ENCODE measurements around the gene ANXA10. TPM values are rescaled to one million over a fixed set of nuclear protein-coding genes. Genes with fewer than 3 reads are reported as not detected.

Gene ANXA10
- total and polyA plus RNA-seq, 2 experiments from 2014 or later, result 18.5 to 33.4 TPM

GRCh38 chr4:168167714-168168284, 75.5 kb downstream of the ANXA10 start:
- Histone ChIP-seq H4K20me1 (ENCODE audit: insufficient read depth, poor library complexity, severe bottlenecking) (no peaks in the 10 kb centered on the region), H3K9me2 (replicated peaks; ENCODE audit: insufficient read depth) (no peaks in the 10 kb centered on the region), H3K27ac (no peak overlapping the region), H3K36me3 (replicated peaks; ENCODE audit: insufficient read depth, low read depth) (no peaks in the 10 kb centered on the region), H3K27me3 (no peaks in the 10 kb centered on the region), H3K79me2 (no peaks in the 10 kb centered on the region), H2AFZ (peak overlapping the region; percentile 1), H3K4me1 (ENCODE audit: insufficient read depth) (peaks cover 16% of the 10 kb centered on the region), H3K9me3 (ENCODE audit: low read depth) (no peaks in the 10 kb centered on the region), H3K4me3 (no peak overlapping the region), H3K4me2 (peak overlapping the region; percentile 33)
- TF ChIP-seq CTCF (IDR thresholded peaks at IDR 0.05; ENCODE audit: poor library complexity), result no peak
- no peak for TF ChIP-seq EZH2phosphoT487 (IDR thresholded peaks at IDR 0.05; ENCODE audit: low read depth, severe bottlenecking, unreplicated experiment)
- no peak for TF ChIP-seq EZH2 (IDR thresholded peaks at IDR 0.05; ENCODE audit: borderline replicate concordance)
- DNase-seq (ENCODE audit: low spot score), result peak; percentile 18
- 39% methylated on average over 6 of the region's 6 CpGs for WGBS (ENCODE audit: low lambda C conversion rate, missing lambda C conversion rate)

- no peak overlapping the region for H3K27ac ChIP-seq
- no peak overlapping the region for H2AFZ ChIP-seq
- DNase-seq (ENCODE audit: low spot score), result no peak
- H3K9me2 ChIP-seq (replicated peaks; ENCODE audit: insufficient read depth), result no peaks in the 10 kb centered on the region
- H4K20me1 ChIP-seq (ENCODE audit: insufficient read depth, poor library complexity, severe bottlenecking), result no peaks in the 10 kb centered on the region
- 93% methylated on average over 6 of the region's 6 CpGs for WGBS (ENCODE audit: low lambda C conversion rate, missing lambda C conversion rate)
- H3K9me3 ChIP-seq (ENCODE audit: low read depth), result no peaks in the 10 kb centered on the region
- no peak overlapping the region for H3K4me3 ChIP-seq
- H3K4me1 ChIP-seq (ENCODE audit: insufficient read depth), result no peaks in the 10 kb centered on the region
- TF ChIP-seq CTCF (IDR thresholded peaks at IDR 0.05; ENCODE audit: poor library complexity) (no peak), EZH2 (IDR thresholded peaks at IDR 0.05; ENCODE audit: borderline replicate concordance) (no peak), EZH2phosphoT487 (IDR thresholded peaks at IDR 0.05; ENCODE audit: low read depth, severe bottlenecking, unreplicated experiment) (no peak)
- no peaks in the 10 kb centered on the region for H3K27me3 ChIP-seq
- no peaks in the 10 kb centered on the region for H3K79me2 ChIP-seq
- no peak overlapping the region for H3K4me2 ChIP-seq
- no peaks in the 10 kb centered on the region for H3K36me3 ChIP-seq (replicated peaks; ENCODE audit: insufficient read depth, low read depth)
Measured at GRCh38 chr4:168174308-168174707, 82.0 kb downstream of the ANXA10 start.

- no peaks in the 10 kb centered on the region for H3K9me2 ChIP-seq (replicated peaks; ENCODE audit: insufficient read depth)
- H3K9me3 ChIP-seq (ENCODE audit: low read depth), result no peaks in the 10 kb centered on the region
- H2AFZ ChIP-seq, result no peak overlapping the region
- TF ChIP-seq CTCF (IDR thresholded peaks at IDR 0.05; ENCODE audit: poor library complexity), result no peak
- no peak for TF ChIP-seq EZH2phosphoT487 (IDR thresholded peaks at IDR 0.05; ENCODE audit: low read depth, severe bottlenecking, unreplicated experiment)
- no peak for TF ChIP-seq EZH2 (IDR thresholded peaks at IDR 0.05; ENCODE audit: borderline replicate concordance)
- H3K4me2 ChIP-seq, result peak overlapping the region; percentile 41
- 61% methylated on average over 5 of the region's 5 CpGs for WGBS (ENCODE audit: low lambda C conversion rate, missing lambda C conversion rate)
- no peak overlapping the region for H3K4me3 ChIP-seq
- no peak overlapping the region for H3K27ac ChIP-seq
- no peaks in the 10 kb centered on the region for H3K27me3 ChIP-seq
- peak; percentile 50 for DNase-seq (ENCODE audit: low spot score)
- H4K20me1 ChIP-seq (ENCODE audit: insufficient read depth, poor library complexity, severe bottlenecking), result no peaks in the 10 kb centered on the region
- H3K36me3 ChIP-seq (replicated peaks; ENCODE audit: insufficient read depth, low read depth), result no peaks in the 10 kb centered on the region
- no peaks in the 10 kb centered on the region for H3K4me1 ChIP-seq (ENCODE audit: insufficient read depth)
- H3K79me2 ChIP-seq, result no peaks in the 10 kb centered on the region
Measured at GRCh38 chr4:168177546-168178149, 85.3 kb downstream of the ANXA10 start.
